ENCODE data around the gene MEGF6. TPM values are rescaled to one million over a fixed set of nuclear protein-coding genes. Genes with fewer than 3 reads are reported as not detected.

MEGF6 gene
- total and polyA plus RNA-seq, 9 of the 15 experiments (the other 6 are each of a cell fraction or from before 2014, with no cell fraction given) = 0.03 to 1.7 (median 0.24) TPM; not detected in 3

- peak; percentile 67 for TF ChIP-seq MGA (IDR thresholded peaks at IDR 0.05)
- TF ChIP-seq U2AF2 (optimal IDR thresholded peaks at IDR 0.05; ENCODE audit: low read depth, low read length) = no peak
- TF ChIP-seq, protein P1, sequence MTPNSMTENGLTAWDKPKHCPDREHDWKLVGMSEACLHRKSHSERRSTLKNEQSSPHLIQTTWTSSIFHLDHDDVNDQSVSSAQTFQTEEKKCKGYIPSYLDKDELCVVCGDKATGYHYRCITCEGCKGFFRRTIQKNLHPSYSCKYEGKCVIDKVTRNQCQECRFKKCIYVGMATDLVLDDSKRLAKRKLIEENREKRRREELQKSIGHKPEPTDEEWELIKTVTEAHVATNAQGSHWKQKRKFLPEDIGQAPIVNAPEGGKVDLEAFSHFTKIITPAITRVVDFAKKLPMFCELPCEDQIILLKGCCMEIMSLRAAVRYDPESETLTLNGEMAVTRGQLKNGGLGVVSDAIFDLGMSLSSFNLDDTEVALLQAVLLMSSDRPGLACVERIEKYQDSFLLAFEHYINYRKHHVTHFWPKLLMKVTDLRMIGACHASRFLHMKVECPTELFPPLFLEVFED (CRISPR knock-in tag; conservative IDR thresholded peaks at IDR 0.05) = no peak
- TF ChIP-seq, protein P2, sequence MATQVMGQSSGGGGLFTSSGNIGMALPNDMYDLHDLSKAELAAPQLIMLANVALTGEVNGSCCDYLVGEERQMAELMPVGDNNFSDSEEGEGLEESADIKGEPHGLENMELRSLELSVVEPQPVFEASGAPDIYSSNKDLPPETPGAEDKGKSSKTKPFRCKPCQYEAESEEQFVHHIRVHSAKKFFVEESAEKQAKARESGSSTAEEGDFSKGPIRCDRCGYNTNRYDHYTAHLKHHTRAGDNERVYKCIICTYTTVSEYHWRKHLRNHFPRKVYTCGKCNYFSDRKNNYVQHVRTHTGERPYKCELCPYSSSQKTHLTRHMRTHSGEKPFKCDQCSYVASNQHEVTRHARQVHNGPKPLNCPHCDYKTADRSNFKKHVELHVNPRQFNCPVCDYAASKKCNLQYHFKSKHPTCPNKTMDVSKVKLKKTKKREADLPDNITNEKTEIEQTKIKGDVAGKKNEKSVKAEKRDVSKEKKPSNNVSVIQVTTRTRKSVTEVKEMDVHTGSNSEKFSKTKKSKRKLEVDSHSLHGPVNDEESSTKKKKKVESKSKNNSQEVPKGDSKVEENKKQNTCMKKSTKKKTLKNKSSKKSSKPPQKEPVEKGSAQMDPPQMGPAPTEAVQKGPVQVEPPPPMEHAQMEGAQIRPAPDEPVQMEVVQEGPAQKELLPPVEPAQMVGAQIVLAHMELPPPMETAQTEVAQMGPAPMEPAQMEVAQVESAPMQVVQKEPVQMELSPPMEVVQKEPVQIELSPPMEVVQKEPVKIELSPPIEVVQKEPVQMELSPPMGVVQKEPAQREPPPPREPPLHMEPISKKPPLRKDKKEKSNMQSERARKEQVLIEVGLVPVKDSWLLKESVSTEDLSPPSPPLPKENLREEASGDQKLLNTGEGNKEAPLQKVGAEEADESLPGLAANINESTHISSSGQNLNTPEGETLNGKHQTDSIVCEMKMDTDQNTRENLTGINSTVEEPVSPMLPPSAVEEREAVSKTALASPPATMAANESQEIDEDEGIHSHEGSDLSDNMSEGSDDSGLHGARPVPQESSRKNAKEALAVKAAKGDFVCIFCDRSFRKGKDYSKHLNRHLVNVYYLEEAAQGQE (IDR thresholded peaks at IDR 0.05; ENCODE audit: borderline replicate concordance) = no peak
- TF ChIP-seq, protein P2 (CRISPR knock-in tag; IDR thresholded peaks at IDR 0.05; ENCODE audit: low read depth) = no peak
These were observed 13.2 kb downstream of the MEGF6 start (continued) for GRCh38 chr1:3598051-3598491.

Data from K562 (cell line).